ENCODE results near the gene NUDT19. TPM values are rescaled to one million over a fixed set of nuclear protein-coding genes. Genes with fewer than 3 reads are reported as not detected.

NUDT19 gene
- total RNA-seq, 1 donor from 2014 or later = 15.3 TPM

- no peak for DNase-seq (ENCODE audit: low spot score)
- intact Hi-C loops (cut with DNase I) = no loop called here
Measured at GRCh38 chr19:32748948-32749347, 57.3 kb downstream of the NUDT19 start.

DNA sequence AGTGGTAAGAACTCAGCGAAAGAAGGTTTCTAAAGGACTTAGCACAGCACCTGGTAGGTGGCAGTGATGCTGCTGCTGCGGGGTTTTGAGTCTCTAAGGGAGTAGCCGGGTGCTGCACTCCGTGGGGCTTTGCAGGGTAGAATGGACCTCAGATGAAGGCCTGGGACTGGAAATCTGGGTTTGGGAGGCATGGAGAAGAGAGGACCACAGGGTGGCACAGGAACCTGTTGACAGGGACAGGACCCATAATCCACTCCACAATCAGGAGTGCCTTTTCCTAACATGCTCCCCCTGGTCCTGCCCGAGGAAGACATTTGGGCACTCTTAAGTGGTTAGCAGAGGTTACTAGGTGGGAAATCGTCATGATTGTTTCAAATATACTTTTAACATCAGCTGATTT is 57.7 kb downstream of the NUDT19 start:
- no peak for DNase-seq (ENCODE audit: low spot score)
- intact Hi-C loops (cut with DNase I) = no loop called here

DNA sequence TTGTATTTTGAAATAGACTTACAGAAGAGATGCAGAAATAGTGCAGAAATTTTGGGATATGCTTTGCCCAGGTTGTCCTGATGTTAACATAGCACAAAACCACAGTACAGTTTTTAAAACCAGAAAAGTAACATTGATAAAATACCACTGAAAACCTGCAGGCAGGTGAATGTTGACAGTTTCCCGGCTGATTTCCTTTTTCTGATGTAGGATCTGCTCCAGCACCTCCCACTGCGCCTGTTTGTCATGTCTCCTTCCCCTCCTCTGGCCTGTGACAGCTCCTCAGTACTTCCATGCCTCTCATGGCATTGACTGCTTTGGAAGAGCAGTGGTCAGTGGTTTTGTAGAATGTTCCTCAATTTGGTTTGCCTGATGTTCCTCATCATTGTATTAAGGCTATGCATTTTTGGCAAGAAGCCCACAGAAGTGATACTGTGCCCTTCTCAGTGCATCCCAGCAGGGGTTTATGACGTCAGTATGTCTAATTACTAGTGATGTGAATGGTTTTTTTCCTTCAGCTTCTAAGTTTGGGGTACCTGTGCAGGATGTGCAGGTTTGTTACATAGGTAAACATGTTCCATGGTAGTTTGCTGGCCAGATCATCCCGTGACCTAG is 58.9 kb downstream of the NUDT19 start:
- intact Hi-C loops (cut with DNase I) = no loop called here

DNA sequence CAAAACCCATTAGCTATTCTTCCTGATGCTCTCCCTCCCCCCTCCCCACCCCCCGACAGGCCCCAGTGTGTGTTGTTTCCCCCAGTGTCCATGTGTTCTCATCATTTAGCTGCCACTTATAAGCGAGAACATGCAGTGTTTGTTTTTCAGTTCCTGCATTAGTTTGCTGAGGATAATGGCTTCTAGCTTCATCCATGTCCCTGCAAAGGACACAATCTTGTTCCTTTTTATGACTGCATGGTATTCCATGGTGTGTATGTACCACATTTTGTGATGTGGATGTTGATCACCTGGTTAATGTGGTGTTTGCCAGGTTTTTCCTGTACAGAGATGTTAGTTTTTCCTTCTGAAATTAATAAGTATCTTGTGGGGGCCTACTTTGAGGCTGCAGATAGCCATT is 59.4 kb downstream of the NUDT19 start:
- intact Hi-C loops (cut with DNase I) = no loop called here
- no peak for DNase-seq (ENCODE audit: low spot score)

More for the DNA sequence above, 58.9 kb downstream of the NUDT19 start:
- no peak for DNase-seq (ENCODE audit: low spot score)

DNA sequence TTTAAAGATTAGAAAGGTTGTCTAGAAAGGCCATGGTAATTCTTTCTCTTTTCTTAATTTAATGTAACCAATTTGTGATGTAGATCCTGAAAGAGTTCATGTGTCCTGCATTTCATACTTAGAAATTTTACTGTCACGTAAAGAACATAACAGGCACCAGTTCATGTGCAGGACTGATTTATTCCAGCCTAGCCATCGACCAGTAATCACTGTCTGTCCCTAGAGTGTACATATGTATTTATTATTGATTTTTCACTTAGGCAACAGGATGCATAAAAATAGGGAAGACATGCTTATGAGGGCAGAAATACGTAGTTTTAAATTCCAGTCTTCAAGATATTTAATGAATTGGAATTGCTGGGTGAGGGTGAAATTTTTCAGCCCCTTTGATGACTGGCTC is 65.6 kb downstream of the NUDT19 start:
- intact Hi-C loops (cut with DNase I) = no loop called here

More for the DNA sequence above, 65.6 kb downstream of the NUDT19 start:
- no peak for DNase-seq (ENCODE audit: low spot score)

Other genes starting within 250 kb of the NUDT19 start
- 111 TPM for gene PDCD5, start 110.6 kb upstream of the NUDT19 start, total RNA-seq
- 24.7 TPM for gene ANKRD27, start 16.6 kb upstream of the NUDT19 start, total RNA-seq
- 1.5 TPM for gene RGS9BP, start 16.0 kb upstream of the NUDT19 start, total RNA-seq
- 0.16 TPM for gene TDRD12, start 27.9 kb downstream of the NUDT19 start, total RNA-seq
- gene SLC7A9, start 177.9 kb downstream of the NUDT19 start, total RNA-seq = not detected

Data from cardiac septum (tissue), 1 donor.